ENCODE measurements around the gene IFIT1B. TPM values are rescaled to one million over a fixed set of nuclear protein-coding genes. Genes with fewer than 3 reads are reported as not detected.
"Not testable (repeated sequence)": the region's sequence is repeated elsewhere in the genome, so short reads cannot be mapped to it uniquely, and the experiment has no call there.

IFIT1B gene
- polyA plus RNA-seq, 3 donors, result not detected

- Histone ChIP-seq H3K4me3 (replicated peaks in 1 of 3; ENCODE audit: low read depth in 2 of 3, low read length in 3 of 3) (peak overlapping the region; percentile 38 to 93 (median 74)), H3K4me2 (replicated peaks; ENCODE audit: extremely low read depth, low read length, poor library complexity, severe bottlenecking) (peak overlapping the region; percentile 75), H3K79me2 (ENCODE audit: insufficient read depth, low read length) (peaks cover 40% of the 10 kb centered on the region), H3K27me3 (ENCODE audit: control insufficient read depth in 2 of 2, insufficient read depth in 2 of 2, low read length in 2 of 2) (no peaks in the 10 kb centered on the region), H3K9ac (ENCODE audit: insufficient read depth, low read length, poor library complexity, severe bottlenecking) (no peak overlapping the region), H3K36me3 (replicated peaks in 1 of 2; ENCODE audit: control insufficient read depth in 1 of 2, insufficient read depth in 2 of 2, low read length in 2 of 2) (no peaks in the 10 kb centered on the region), H3K27ac (ENCODE audit: low read depth in 1 of 2, low read length in 2 of 2) (peak overlapping the region in 1 of 2 donors; percentile 79), H2AFZ (ENCODE audit: insufficient read depth, low read depth, low read length, poor library complexity, severe bottlenecking) (no peak overlapping the region), H4K20me1 (ENCODE audit: insufficient read depth, low read length) (peaks cover 5% of the 10 kb centered on the region), H3K9me3 (replicated peaks in 1 of 2; ENCODE audit: control insufficient read depth in 1 of 2, insufficient read depth in 1 of 2, low read length in 2 of 2) (no peaks in the 10 kb centered on the region), H3K4me1 (ENCODE audit: control insufficient read depth in 1 of 2, insufficient read depth in 2 of 2, low read length in 2 of 2) (peaks cover 60 to 69% of the 10 kb centered on the region in 2 donors)
- H3K27ac Mint-ChIP-seq, result peak overlapping the region in 5 of 7 donors; percentile 24 to 97 (median 94)
- H3K4me3 Mint-ChIP-seq, result peak overlapping the region; percentile 74 to 92
- H3K4me1 Mint-ChIP-seq, result peaks cover 67% of the 10 kb centered on the region
- H3K36me3 Mint-ChIP-seq, result no peaks in the 10 kb centered on the region
- TF ChIP-seq, protein P1, sequence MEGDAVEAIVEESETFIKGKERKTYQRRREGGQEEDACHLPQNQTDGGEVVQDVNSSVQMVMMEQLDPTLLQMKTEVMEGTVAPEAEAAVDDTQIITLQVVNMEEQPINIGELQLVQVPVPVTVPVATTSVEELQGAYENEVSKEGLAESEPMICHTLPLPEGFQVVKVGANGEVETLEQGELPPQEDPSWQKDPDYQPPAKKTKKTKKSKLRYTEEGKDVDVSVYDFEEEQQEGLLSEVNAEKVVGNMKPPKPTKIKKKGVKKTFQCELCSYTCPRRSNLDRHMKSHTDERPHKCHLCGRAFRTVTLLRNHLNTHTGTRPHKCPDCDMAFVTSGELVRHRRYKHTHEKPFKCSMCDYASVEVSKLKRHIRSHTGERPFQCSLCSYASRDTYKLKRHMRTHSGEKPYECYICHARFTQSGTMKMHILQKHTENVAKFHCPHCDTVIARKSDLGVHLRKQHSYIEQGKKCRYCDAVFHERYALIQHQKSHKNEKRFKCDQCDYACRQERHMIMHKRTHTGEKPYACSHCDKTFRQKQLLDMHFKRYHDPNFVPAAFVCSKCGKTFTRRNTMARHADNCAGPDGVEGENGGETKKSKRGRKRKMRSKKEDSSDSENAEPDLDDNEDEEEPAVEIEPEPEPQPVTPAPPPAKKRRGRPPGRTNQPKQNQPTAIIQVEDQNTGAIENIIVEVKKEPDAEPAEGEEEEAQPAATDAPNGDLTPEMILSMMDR (IDR thresholded peaks at IDR 0.05), result no peak
- H3K9me3 Mint-ChIP-seq, result no peaks in the 10 kb centered on the region
- DNase-seq, result no peak
- H3K27me3 Mint-ChIP-seq (ENCODE audit: low read depth in 3 of 3), result no peaks in the 10 kb centered on the region
- 100% methylated on average over 1 of the region's 2 CpGs for WGBS (ENCODE audit: insufficient coverage)
- intact Hi-C loops (cut with micrococcal nuclease), result no loop called here
These were observed 48.7 kb upstream of the IFIT1B start for GRCh38 chr10:89329151-89329550.

- Histone ChIP-seq H3K4me3 (replicated peaks in 1 of 3; ENCODE audit: low read depth in 2 of 3, low read length in 3 of 3) (peak overlapping the region in 1 of 3 experiments; percentile 28), H3K4me1 (ENCODE audit: control insufficient read depth in 1 of 2, insufficient read depth in 2 of 2, low read length in 2 of 2) (peaks cover 68 to 78% of the 10 kb centered on the region in 2 donors), H3K79me2 (ENCODE audit: insufficient read depth, low read length) (peaks cover 49% of the 10 kb centered on the region), H3K4me2 (replicated peaks; ENCODE audit: extremely low read depth, low read length, poor library complexity, severe bottlenecking) (peak overlapping the region; percentile 33)
- H3K27me3 Mint-ChIP-seq (ENCODE audit: low read depth in 3 of 3); H3K9me3 ChIP-seq (replicated peaks in 1 of 2; ENCODE audit: control insufficient read depth in 1 of 2, insufficient read depth in 1 of 2, low read length in 2 of 2); H3K36me3 Mint-ChIP-seq; H3K27ac ChIP-seq (ENCODE audit: low read depth in 1 of 2, low read length in 2 of 2); H3K36me3 ChIP-seq (replicated peaks in 1 of 2; ENCODE audit: control insufficient read depth in 1 of 2, insufficient read depth in 2 of 2, low read length in 2 of 2); H3K9me3 Mint-ChIP-seq; H2AFZ ChIP-seq (ENCODE audit: insufficient read depth, low read depth, low read length, poor library complexity, severe bottlenecking); H3K27ac Mint-ChIP-seq; intact Hi-C loops (cut with micrococcal nuclease); DNase-seq; H4K20me1 ChIP-seq (ENCODE audit: insufficient read depth, low read length); H3K9ac ChIP-seq (ENCODE audit: insufficient read depth, low read length, poor library complexity, severe bottlenecking); H3K27me3 ChIP-seq (ENCODE audit: control insufficient read depth in 2 of 2, insufficient read depth in 2 of 2, low read length in 2 of 2): not testable (repeated sequence)
- peaks cover 73% of the 10 kb centered on the region for H3K4me1 Mint-ChIP-seq
- peak overlapping the region; percentile 37 to 92 for H3K4me3 Mint-ChIP-seq
- WGBS (ENCODE audit: insufficient coverage), result no CpG with 5 or more reads among the region's 3 CpGs
These were observed 47.8 kb upstream of the IFIT1B start for GRCh38 chr10:89330014-89330413.
